Tibial artery (tissue), 4 donors: ENCODE results near the gene TMEM140.

Source experiments
- DNase-seq, 2 donors: peaks; one replicate each; pipeline ENCODE4 v3.0.0-alpha.2; 2019
- H3K27ac ChIP-seq, 2 donors: fragments of 200-600 bp; sonication (generic) in 1 of 2; 1 replicate in 1 of 2; 2 replicates in 1 of 2; pipeline ENCODE4 v1.5.1; 2018 to 2019; ENCODE audit warnings: mild to moderate bottlenecking in 1 of 2
- H3K27me3 ChIP-seq, 2 donors: fragments of 200-600 bp; sonication (generic) in 1 of 2; one replicate each; pipeline versions ENCODE4 v1.5.1 to v1.6.0; 2016 to 2019
- H3K36me3 ChIP-seq, 3 donors: fragments of 200-600 bp; sonication (generic) in 2 of 3; one replicate each; pipeline ENCODE4 v1.5.1; 2016 to 2019; ENCODE audit warnings: mild to moderate bottlenecking in 2 of 3
- H3K4me1 ChIP-seq, 4 donors: fragments of 200-600 bp; sonication (generic) in 2 of 4; 1 replicate in 3 of 4; 2 replicates in 1 of 4; pipeline ENCODE4 v1.5.1; 2016 to 2019
- H3K4me3 ChIP-seq, 2 donors: fragments of 200-600 bp; sonication (generic) in 1 of 2; 1 replicate in 1 of 2; 2 replicates in 1 of 2; pipeline ENCODE4 v1.5.1; 2018 to 2019; ENCODE audit warnings: mild to moderate bottlenecking in 2 of 2
- H3K9me3 ChIP-seq, 3 donors: fragments of 200-600 bp; sonication (generic) in 1 of 3; one replicate each; pipeline ENCODE4 v1.5.1; 2016 to 2019
- intact Hi-C: fragments of 100-400 bp; cut with DNase I; formaldehyde crosslinking; loops from one replicate; pipeline ENCODE4 v1.15.0; 2023; ENCODE audit warnings: low total_unique reads
- TF ChIP-seq, protein P1 (sequence below), 2 experiments: fragments of 200-600 bp in 1 of 2; fragments of 450-650 bp in 1 of 2; IDR thresholded peaks; one replicate each; pipeline ENCODE4 v1.5.1; 2017 to 2019; ENCODE audit warnings: antibody characterized with exemption in 2 of 2, mild to moderate bottlenecking in 1 of 2, moderate library complexity in 1 of 2

Gene TMEM140

DNA sequence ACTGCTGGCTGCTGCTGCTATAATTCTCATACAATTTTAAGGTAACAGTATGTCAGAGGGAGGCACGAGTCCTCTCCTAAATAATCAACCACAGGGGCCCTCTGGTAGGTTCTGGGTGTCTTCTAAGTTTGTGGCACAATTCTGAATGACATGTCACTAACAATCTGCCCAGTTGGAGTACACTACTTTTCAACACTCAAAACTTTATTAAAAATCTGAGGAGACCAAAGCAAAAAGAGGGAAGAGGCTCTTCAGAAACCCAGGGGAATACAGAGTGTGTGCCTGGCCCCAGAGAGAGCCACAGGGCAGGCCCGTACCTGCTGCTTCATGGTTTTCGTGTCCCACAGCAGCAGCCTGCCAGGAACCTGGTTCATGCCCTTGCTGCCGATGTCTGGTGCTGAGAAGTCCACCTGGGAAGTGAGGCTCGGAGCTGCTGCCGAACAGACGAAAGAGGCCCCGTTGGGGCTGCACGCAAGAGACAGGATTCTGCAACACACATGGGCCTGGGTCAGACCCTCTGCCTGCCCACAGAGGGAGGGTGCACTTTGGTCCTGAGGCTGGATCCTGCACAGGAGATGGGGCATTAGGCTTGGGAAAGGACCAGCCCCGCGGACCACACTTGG lies 45.2 kb downstream of the TMEM140 start:
- DNase-seq, result peak in 1 of 2 donors; percentile 51
- no peak overlapping the region for H3K27ac ChIP-seq
- no peaks in the 10 kb centered on the region for H3K4me1 ChIP-seq
- H3K4me3 ChIP-seq, result no peak overlapping the region
- TF ChIP-seq, protein P1, sequence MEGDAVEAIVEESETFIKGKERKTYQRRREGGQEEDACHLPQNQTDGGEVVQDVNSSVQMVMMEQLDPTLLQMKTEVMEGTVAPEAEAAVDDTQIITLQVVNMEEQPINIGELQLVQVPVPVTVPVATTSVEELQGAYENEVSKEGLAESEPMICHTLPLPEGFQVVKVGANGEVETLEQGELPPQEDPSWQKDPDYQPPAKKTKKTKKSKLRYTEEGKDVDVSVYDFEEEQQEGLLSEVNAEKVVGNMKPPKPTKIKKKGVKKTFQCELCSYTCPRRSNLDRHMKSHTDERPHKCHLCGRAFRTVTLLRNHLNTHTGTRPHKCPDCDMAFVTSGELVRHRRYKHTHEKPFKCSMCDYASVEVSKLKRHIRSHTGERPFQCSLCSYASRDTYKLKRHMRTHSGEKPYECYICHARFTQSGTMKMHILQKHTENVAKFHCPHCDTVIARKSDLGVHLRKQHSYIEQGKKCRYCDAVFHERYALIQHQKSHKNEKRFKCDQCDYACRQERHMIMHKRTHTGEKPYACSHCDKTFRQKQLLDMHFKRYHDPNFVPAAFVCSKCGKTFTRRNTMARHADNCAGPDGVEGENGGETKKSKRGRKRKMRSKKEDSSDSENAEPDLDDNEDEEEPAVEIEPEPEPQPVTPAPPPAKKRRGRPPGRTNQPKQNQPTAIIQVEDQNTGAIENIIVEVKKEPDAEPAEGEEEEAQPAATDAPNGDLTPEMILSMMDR (IDR thresholded peaks at IDR 0.05), result no peak
- H3K36me3 ChIP-seq, result peaks cover 69 to 93% (median 83%) of the 10 kb centered on the region in 3 donors
- H3K27me3 ChIP-seq, result no peaks in the 10 kb centered on the region
- intact Hi-C loops, result no loop called here
- H3K9me3 ChIP-seq, result no peaks in the 10 kb centered on the region

DNA sequence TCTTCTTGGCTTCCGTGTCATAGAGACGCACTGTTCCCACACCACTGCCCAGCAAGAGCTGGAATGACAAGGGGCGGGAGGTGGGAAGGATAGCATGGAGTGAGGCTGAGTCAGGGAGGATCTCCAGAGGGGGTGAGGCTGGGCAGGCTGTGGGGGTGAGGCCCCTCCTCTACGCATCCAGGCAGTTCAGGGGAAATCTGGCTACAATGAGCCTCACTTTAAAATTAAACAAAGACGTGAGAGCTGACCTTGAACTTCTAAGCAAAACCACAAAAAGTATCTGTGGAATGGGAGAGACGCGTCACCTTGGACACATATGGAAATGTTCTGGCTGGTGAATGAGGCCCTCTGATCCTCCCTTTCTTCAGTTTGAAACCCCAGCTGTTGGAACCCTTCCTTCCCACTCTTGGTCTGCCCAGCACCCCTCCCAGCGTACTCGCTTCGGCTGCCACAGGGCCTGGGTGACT lies 45.8 kb downstream of the TMEM140 start:
- TF ChIP-seq, protein P1 (IDR thresholded peaks at IDR 0.05), result no peak
- Histone ChIP-seq H3K4me1 (no peaks in the 10 kb centered on the region), H3K4me3 (no peak overlapping the region), H3K27ac (no peak overlapping the region), H3K27me3 (no peaks in the 10 kb centered on the region), H3K36me3 (peaks cover 64 to 92% (median 81%) of the 10 kb centered on the region in 3 donors), H3K9me3 (no peaks in the 10 kb centered on the region)
- intact Hi-C loops, result no loop called here
- no peak for DNase-seq

DNA sequence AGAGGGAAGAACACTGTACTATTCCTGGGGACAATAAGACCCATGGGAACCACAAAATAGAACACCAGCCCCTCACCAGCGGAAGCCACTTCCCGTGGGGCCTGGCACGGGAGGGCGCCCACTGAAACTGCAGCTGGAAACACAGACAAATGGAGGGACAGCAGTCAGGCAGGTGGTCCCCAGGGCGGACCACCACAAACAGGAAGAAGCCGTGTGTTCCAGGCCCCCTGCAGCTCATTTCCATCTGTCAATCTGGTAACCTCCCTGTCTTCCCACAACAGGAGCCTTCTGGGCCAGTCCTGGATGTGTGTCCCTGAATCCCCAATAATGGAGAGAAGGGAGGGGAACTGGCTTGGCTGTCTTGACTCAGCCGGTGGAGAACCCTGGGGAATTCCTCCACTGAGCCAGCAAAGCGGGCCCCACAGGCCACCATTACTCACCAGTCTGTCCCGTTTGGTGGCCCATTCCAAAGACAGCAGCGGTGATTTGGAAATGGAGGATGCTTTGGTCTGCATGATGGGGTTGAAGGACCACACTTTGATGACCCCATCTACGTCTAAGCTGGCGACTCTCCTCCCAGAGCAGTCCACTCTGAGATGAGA lies 46.7 kb downstream of the TMEM140 start:
- Histone ChIP-seq H3K9me3 (no peaks in the 10 kb centered on the region), H3K27ac (no peak overlapping the region)

DNA sequence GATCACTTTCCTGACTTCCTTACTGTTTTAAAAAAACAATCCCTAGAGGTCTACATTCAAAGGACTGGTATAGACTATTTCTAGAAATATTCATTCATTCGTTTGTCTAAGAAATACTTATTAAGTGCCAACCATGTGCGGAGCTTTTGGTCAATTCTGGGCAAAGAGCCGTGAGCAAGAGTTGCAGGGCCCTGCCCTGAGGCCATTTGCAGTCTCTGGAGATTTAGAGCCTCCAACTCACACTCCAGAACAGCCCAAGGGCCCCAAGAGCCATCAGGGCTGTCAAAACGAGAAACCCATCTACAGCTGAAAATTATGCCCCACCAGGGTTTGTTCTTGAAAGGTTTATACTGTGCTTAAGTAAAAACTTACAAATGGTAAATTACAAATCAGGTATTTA lies 47.3 kb downstream of the TMEM140 start:
- H3K4me1 ChIP-seq, result no peaks in the 10 kb centered on the region
- no peaks in the 10 kb centered on the region for H3K27me3 ChIP-seq
- TF ChIP-seq, protein P1 (IDR thresholded peaks at IDR 0.05), result no peak
- H3K9me3 ChIP-seq, result no peaks in the 10 kb centered on the region
- H3K27ac ChIP-seq, result no peak overlapping the region
- H3K36me3 ChIP-seq, result peaks cover 59 to 90% (median 73%) of the 10 kb centered on the region in 3 donors
- no peak overlapping the region for H3K4me3 ChIP-seq
- DNase-seq, result no peak
- intact Hi-C loops, result no loop called here

More for the DNA sequence above, 46.7 kb downstream of the TMEM140 start:
- peaks cover 61 to 91% (median 73%) of the 10 kb centered on the region in 3 donors for H3K36me3 ChIP-seq
- TF ChIP-seq, protein P1 (IDR thresholded peaks at IDR 0.05), result no peak
- intact Hi-C loops, result no loop called here
- H3K4me3 ChIP-seq, result no peak overlapping the region
- DNase-seq, result peak in 1 of 2 donors; percentile 45
- H3K27me3 ChIP-seq, result no peaks in the 10 kb centered on the region
- H3K4me1 ChIP-seq, result no peaks in the 10 kb centered on the region

DNA sequence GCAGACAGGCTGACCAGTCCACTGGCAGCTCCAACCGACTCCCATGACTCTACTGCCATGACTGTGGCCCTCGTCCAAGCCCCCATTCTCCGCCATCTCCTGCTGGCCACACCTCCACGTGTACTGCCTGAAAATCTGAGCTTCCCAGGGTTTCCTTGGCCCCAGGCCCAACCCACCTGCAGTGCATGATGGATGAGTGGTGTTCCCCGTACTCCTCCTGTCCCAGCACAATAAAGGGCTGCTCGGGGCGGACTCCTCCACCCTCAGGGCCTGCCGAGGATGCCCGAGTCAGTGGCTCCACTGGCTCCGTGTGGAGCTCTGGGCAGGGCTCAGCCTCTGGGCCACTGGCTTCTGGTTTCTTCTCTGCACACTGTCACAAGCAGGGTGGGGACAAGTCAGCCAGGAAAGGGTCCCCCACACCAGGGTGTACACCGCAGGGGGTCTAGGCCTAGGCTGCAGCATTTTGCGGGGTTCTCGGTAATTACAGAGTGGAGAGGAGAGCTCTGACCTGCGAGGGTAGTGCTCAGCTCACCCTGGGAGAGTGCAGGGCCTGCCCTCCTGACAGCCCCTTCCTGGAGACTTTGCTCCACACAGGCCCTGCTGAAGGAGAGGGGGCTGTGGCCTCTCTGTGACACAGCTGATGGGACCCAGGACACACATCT lies 48.2 kb downstream of the TMEM140 start:
- TF ChIP-seq, protein P1 (IDR thresholded peaks at IDR 0.05), result no peak
- no peak overlapping the region for H3K27ac ChIP-seq
- no peak overlapping the region for H3K4me3 ChIP-seq
- H3K9me3 ChIP-seq, result no peaks in the 10 kb centered on the region
- H3K4me1 ChIP-seq, result no peaks in the 10 kb centered on the region
- H3K27me3 ChIP-seq, result no peaks in the 10 kb centered on the region
- peaks cover 64 to 91% (median 72%) of the 10 kb centered on the region in 3 donors for H3K36me3 ChIP-seq
- intact Hi-C loops, result no loop called here
- DNase-seq, result peak in 1 of 2 donors; percentile 53
